Uterus (tissue), 4 donors: ENCODE results near the gene PLA2G6. TPM values are rescaled to one million over a fixed set of nuclear protein-coding genes. Genes with fewer than 3 reads are reported as not detected.

Source experiments
- DNase-seq, 2 donors: peaks; one replicate each; pipeline ENCODE4 v3.0.0-alpha.2; 2019 to 2020
- H3K27ac ChIP-seq, 2 donors: fragments of 200-600 bp; sonication (generic); 1 replicate in 1 of 2; 2 replicates in 1 of 2; pipeline ENCODE4 v1.5.1; 2016 to 2018
- H3K27me3 ChIP-seq, 2 donors: fragments of 200-600 bp; sonication (generic); one replicate each; pipeline ENCODE4 v1.5.1; 2018 to 2019; ENCODE audit warnings: control low read depth in 1 of 2
- H3K36me3 ChIP-seq, 2 donors: fragments of 200-600 bp; sonication (generic); one replicate each; pipeline ENCODE4 v1.5.1; 2019; ENCODE audit warnings: control low read depth in 1 of 2
- H3K4me1 ChIP-seq, 2 donors: fragments of 200-600 bp; sonication (generic); one replicate each; pipeline ENCODE4 v1.5.1; 2018 to 2019; ENCODE audit warnings: control low read depth in 1 of 2
- H3K4me3 ChIP-seq, 2 donors: fragments of 200-600 bp; sonication (generic); 1 replicate in 1 of 2; 2 replicates in 1 of 2; pipeline ENCODE4 v1.5.1; 2018 to 2019; ENCODE audit warnings: mild to moderate bottlenecking in 1 of 2
- H3K9me3 ChIP-seq, 2 donors: fragments of 200-600 bp; sonication (generic); one replicate each; pipeline ENCODE4 v1.5.1; 2019; ENCODE audit warnings: control low read depth in 1 of 2
- POLR2A ChIP-seq, 2 donors: fragments of 450-650 bp; IDR thresholded peaks; one replicate each; pipeline ENCODE4 v1.6.1; 2016; ENCODE audit warnings: antibody characterized with exemption in 2 of 2, mild to moderate bottlenecking in 1 of 2, moderate library complexity in 1 of 2
- intact Hi-C: fragments of 100-400 bp; cut with DNase I; formaldehyde crosslinking; loops from one replicate; pipeline ENCODE4 v1.15.1; 2023; ENCODE audit warnings: low total_unique reads
- total RNA-seq, 4 donors: library from RNA; depleted of rRNA in 3 of 4; stranded (reverse); fragments of >200 nt in 3 of 4; gene quantifications; one replicate each; pipeline versions ENCODE4 v1.1.0 to v1.2.4, GENCODE V29; 2014 to 2023
- TF ChIP-seq, protein P1 (sequence below), 4 experiments: fragments of 200-600 bp in 2 of 4; fragments of 450-650 bp in 2 of 4; sonication (generic) in 2 of 4; IDR thresholded peaks; one replicate each; pipeline ENCODE4 v1.5.1; 2016 to 2019; ENCODE audit warnings: antibody characterized with exemption in 4 of 4, mild to moderate bottlenecking in 2 of 4, moderate library complexity in 1 of 4
- donor health status: DM: yes; HTN: yes; CAD: no.

Gene PLA2G6
- total RNA-seq, 4 donors from 2014 or later: 8.7 to 50.9 (median 34.5) TPM

DNA sequence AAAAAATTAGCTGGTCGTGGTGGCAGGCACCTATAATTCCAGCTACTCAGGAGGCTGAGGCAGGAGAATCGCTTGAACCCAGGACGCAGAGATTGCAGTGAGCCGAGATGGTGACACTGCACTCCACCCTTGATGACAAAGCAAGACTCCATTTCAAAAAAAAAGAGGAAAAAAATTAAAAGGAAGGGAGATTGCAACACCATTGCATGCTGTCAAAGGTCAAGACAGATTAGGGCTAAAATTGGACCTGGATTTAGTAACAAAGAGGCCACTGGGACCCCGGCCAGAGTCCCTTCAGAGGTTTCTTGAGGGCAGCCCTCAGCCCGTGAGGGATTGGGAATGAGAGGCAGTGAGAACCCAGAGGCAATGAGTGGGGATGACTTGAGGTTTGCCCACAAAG, 11.9 kb upstream of the PLA2G6 start:
- Histone ChIP-seq H3K9me3 (no peaks in the 10 kb centered on the region), H3K4me1 (no peaks in the 10 kb centered on the region), H3K27ac (no peak overlapping the region), H3K4me3 (no peak overlapping the region), H3K36me3 (no peaks in the 10 kb centered on the region), H3K27me3 (no peaks in the 10 kb centered on the region)
- peak in 1 of 2 donors; percentile 57 for DNase-seq
- intact Hi-C loops: no loop called here
- TF ChIP-seq, protein P1, sequence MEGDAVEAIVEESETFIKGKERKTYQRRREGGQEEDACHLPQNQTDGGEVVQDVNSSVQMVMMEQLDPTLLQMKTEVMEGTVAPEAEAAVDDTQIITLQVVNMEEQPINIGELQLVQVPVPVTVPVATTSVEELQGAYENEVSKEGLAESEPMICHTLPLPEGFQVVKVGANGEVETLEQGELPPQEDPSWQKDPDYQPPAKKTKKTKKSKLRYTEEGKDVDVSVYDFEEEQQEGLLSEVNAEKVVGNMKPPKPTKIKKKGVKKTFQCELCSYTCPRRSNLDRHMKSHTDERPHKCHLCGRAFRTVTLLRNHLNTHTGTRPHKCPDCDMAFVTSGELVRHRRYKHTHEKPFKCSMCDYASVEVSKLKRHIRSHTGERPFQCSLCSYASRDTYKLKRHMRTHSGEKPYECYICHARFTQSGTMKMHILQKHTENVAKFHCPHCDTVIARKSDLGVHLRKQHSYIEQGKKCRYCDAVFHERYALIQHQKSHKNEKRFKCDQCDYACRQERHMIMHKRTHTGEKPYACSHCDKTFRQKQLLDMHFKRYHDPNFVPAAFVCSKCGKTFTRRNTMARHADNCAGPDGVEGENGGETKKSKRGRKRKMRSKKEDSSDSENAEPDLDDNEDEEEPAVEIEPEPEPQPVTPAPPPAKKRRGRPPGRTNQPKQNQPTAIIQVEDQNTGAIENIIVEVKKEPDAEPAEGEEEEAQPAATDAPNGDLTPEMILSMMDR (IDR thresholded peaks at IDR 0.05): no peak
- TF ChIP-seq POLR2A (IDR thresholded peaks at IDR 0.05): no peak

DNA sequence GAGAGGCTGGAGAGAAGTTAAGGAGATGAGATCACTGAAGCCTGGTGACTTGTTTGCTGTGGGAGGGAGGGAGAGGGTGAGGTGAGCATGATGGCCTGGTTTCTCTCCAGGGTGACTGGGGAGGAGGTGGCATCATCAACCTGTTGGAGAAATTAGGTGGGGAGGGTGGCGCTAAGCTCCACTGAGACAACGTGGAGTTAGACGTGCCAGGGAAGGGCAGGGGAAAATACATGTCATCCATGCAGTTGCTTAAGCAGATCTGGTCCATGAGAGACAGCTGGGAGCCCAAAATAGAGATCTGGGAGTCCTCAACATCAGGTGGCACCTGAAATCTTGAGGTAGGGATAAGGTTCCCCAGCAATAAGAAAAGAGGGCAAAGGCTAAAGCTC, 10.8 kb upstream of the PLA2G6 start:
- no peaks in the 10 kb centered on the region for H3K4me1 ChIP-seq
- TF ChIP-seq, protein P1 (IDR thresholded peaks at IDR 0.05): no peak
- TF ChIP-seq POLR2A (IDR thresholded peaks at IDR 0.05): no peak
- H3K36me3 ChIP-seq: no peaks in the 10 kb centered on the region
- H3K4me3 ChIP-seq: no peak overlapping the region
- H3K27me3 ChIP-seq: no peaks in the 10 kb centered on the region
- no peaks in the 10 kb centered on the region for H3K9me3 ChIP-seq
- H3K27ac ChIP-seq: no peak overlapping the region
- intact Hi-C loops: no loop called here
- no peak for DNase-seq

DNA sequence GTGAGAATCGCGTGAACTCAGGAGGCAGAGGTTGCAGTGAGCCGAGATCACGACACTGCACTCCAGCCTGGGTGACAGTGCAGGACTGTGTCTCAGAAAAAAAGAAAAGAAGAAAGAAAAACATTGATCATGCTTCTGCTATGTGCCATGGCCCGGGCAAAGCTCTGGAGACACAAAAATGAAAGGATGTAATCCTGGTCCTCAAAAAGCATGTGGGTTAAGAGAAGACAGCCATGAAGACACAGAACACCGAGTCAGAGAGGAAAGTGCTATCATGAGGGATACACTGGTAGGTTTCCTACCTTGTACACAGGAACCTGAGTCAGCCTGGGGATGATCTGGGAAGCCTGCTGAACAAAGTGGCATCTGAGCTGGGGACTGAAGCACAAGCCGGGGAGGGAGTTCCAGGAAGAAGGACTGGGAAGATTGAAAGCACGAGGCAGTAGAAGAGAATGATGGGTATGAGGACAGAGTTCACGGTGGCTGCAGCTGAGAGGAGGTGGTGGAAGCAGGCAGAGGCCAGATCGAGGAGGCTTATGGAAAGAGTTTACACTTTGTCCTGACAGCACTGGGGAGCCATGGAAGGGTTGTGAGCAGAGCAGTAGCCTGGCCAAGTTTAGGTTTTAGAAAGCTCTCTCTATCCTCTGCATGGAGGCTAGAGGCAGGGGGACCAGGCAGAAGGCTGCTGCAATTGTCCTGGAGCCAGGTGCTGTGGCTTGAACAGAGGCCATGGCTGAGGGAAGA, 10.3 kb upstream of the PLA2G6 start:
- H3K27ac ChIP-seq: no peak overlapping the region
- TF ChIP-seq, protein P1 (IDR thresholded peaks at IDR 0.05): no peak
- TF ChIP-seq POLR2A (IDR thresholded peaks at IDR 0.05): no peak
- intact Hi-C loops: no loop called here
- no peaks in the 10 kb centered on the region for H3K27me3 ChIP-seq
- no peak for DNase-seq
- H3K4me3 ChIP-seq: no peak overlapping the region
- H3K9me3 ChIP-seq: no peaks in the 10 kb centered on the region
- H3K4me1 ChIP-seq: no peaks in the 10 kb centered on the region
- H3K36me3 ChIP-seq: no peaks in the 10 kb centered on the region

DNA sequence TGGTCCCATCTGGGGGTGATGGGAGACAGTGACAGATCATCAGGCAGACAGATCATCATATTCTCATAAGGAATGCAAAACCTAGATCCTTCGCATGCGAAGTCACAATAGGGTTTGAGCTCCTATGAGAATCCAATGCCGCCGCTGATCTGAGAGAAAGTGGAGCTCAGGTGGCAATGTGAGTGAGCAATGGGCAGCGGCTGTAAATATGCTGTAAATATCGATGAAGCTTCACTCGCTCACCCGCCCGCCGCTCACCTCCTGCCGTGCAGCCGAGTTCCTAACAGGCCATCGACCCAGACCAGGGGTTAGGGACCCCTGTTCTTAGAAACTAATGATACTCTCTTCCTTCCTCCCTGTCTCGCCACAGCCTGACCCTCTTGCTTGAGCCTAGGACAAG, 9.4 kb upstream of the PLA2G6 start:
- no peak for TF ChIP-seq POLR2A (IDR thresholded peaks at IDR 0.05)
- TF ChIP-seq, protein P1 (IDR thresholded peaks at IDR 0.05): no peak

DNA sequence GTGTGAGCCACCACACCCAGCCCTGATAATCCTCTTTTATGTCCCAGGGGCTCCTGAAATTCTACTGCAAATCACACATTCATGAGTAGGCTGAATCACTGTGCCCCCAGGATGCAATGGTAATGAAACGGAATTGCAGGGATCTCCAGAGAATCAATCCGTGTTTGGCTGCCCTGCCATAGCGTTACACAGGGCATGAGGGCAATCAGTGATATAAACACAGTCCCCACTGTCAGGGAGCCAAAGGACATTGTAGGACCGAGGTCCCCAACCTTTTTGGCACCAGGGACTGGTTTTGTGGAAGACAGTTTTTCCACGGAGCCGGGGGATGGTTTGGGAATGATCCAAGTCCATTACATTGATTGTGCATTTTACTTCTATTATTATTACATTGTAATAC, 9.0 kb upstream of the PLA2G6 start:
- H3K27me3 ChIP-seq: no peaks in the 10 kb centered on the region
- DNase-seq: no peak
- H3K9me3 ChIP-seq: no peaks in the 10 kb centered on the region
- H3K4me1 ChIP-seq: no peaks in the 10 kb centered on the region
- H3K27ac ChIP-seq: no peak overlapping the region
- no peak for TF ChIP-seq POLR2A (IDR thresholded peaks at IDR 0.05)
- H3K36me3 ChIP-seq: no peaks in the 10 kb centered on the region
- no peak overlapping the region for H3K4me3 ChIP-seq
- intact Hi-C loops: no loop called here

More for the DNA sequence above, 9.4 kb upstream of the PLA2G6 start:
- Histone ChIP-seq H3K27me3 (no peaks in the 10 kb centered on the region), H3K36me3 (no peaks in the 10 kb centered on the region), H3K4me3 (no peak overlapping the region), H3K4me1 (no peaks in the 10 kb centered on the region), H3K27ac (no peak overlapping the region), H3K9me3 (no peaks in the 10 kb centered on the region)
- intact Hi-C loops: no loop called here
- DNase-seq: no peak
